Measurements from ENCODE around the gene SIX6. TPM values are rescaled to one million over a fixed set of nuclear protein-coding genes. Genes with fewer than 3 reads are reported as not detected.

The SIX6 gene
- polyA plus RNA-seq, 1 experiment, result not detected

DNA sequence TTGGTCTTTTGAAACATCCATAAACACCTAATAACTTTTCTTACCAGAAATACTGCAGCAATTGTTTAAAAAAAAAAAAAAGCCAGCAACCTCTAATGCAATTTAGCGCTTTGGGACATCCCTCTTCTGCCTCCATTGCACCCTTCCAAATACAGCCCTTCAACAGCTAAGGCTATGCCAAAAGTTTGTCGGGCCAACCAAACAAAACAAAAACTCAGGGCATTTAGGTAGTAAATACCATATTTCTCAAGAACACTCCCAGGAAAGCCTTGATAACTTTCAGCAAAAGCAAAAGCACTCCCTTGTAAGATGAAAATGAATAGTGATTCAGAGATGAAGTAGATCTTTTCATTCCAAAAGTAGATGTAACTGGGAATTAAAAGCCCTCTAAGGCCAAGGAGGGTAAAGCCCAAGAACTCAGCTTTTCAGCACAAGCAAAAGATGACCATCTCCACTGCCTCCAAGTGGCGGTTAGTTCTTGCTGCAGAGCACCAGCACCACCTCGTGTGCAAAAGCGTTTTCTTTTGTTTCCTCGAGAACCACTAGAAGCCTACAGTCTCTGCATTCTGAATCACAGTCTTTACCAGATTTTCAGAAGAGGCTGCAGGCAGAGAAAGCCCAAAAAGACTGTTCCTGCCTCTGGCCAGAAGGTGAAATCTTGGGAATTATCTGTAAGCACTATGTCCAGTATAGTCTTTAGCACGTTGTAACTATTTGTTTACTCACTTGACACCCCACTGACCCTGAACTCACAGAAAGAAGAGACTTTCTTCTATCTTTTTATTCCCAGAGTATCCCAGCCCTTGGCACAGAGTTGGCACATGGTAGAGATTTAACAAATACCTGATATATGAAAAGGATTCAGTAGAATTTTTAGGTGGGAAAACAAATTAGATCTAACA lies 53.1 kb downstream of the SIX6 start:
- TF ChIP-seq, protein P1, sequence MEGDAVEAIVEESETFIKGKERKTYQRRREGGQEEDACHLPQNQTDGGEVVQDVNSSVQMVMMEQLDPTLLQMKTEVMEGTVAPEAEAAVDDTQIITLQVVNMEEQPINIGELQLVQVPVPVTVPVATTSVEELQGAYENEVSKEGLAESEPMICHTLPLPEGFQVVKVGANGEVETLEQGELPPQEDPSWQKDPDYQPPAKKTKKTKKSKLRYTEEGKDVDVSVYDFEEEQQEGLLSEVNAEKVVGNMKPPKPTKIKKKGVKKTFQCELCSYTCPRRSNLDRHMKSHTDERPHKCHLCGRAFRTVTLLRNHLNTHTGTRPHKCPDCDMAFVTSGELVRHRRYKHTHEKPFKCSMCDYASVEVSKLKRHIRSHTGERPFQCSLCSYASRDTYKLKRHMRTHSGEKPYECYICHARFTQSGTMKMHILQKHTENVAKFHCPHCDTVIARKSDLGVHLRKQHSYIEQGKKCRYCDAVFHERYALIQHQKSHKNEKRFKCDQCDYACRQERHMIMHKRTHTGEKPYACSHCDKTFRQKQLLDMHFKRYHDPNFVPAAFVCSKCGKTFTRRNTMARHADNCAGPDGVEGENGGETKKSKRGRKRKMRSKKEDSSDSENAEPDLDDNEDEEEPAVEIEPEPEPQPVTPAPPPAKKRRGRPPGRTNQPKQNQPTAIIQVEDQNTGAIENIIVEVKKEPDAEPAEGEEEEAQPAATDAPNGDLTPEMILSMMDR (IDR thresholded peaks at IDR 0.05; ENCODE audit: low read depth, low read length), result peak; percentile 79
- DNase-seq (ENCODE audit: low read depth, low spot score), result peak; percentile 44
- no peak overlapping the region for H3K27ac ChIP-seq (ENCODE audit: low read depth, low read length)

More for the DNA sequence above, 53.1 kb downstream of the SIX6 start:
- H3K9me3 ChIP-seq (ENCODE audit: control insufficient read depth, insufficient read depth, low read length), result no peaks in the 10 kb centered on the region
- no peaks in the 10 kb centered on the region for H3K27me3 ChIP-seq (ENCODE audit: control insufficient read depth, insufficient read depth, low read length)
- H3K4me3 ChIP-seq (ENCODE audit: low read depth, low read length), result no peak overlapping the region
- ChIA-PET CTCF (interaction anchor here (0.6 to 7.3 kb wide), 19 partner anchors 8 to 724 kb away, joined by 3 to 195 read pairs (median 4); partner anchors contain the start of gene TMEM30B), POLR2A (no interaction called here)

Small RNAs within 50 kb of the gene (small RNA-seq; reads per million reads assigned to genes)
- gene AL049874.4 (ENCODE audit: insufficient read length, low read depth), result not detected

Other genes with a start within 250 kb of the SIX6 start
- gene C14orf39, start 23.1 kb upstream of the SIX6 start, polyA plus RNA-seq (2011; rRNA removed), result 0.16 and 0.22 TPM in 2 replicates
- 25.6 and 26.9 TPM in 2 replicates for gene SIX1, start 140.3 kb downstream of the SIX6 start, polyA plus RNA-seq (2011; rRNA removed)
- 17.7 and 21.8 TPM in 2 replicates for gene SIX4, start 215.2 kb downstream of the SIX6 start, polyA plus RNA-seq (2011; rRNA removed)
- 58.8 and 69.3 TPM in 2 replicates for gene MNAT1, start 225.6 kb downstream of the SIX6 start, polyA plus RNA-seq (2011; rRNA removed)

All from AG04450 (cell line).